GM19023 (cell line): ENCODE data around the gene CALHM3.
"Not testable (repeated sequence)": the region's sequence is repeated elsewhere in the genome, so short reads cannot be mapped to it uniquely, and the experiment has no call there.

Experiments used
- ATAC-seq: cut with Tn5 transposase; IDR thresholded peaks from one replicate; pipeline ENCODE4 v1.9.1; 2021; ENCODE audit warnings: mild to moderate bottlenecking, moderate library complexity; ENCODE audit not compliant: unreplicated experiment

The CALHM3 gene

GRCh38 chr10:103479135-103479534 is at the start of gene CALHM3:
TSS of gene CALHM3 (minus strand) at chr10:103479240. CDS start at chr10:103479032, 208 bp downstream.
- ATAC-seq = no peak

DNA sequence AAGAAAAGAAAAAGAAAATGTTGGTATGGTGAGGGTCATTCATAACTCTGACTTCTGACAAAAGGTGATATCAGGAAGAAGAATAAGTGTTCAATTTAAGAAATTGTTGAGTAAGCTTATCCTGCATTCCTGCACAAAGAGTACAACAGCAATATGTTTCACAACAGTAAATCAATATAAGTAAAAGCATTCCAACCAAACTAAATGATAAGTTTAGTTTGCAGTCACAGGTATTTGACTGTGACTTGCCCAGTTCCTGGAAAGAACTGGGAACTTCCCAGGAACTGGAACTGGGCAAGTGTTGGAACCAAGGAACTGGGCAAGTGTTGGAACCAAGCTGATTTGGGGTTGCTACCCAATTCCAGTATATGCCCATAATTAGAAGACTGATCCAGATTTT is 49.5 kb upstream of the CALHM3 start:
- no peak for ATAC-seq

DNA sequence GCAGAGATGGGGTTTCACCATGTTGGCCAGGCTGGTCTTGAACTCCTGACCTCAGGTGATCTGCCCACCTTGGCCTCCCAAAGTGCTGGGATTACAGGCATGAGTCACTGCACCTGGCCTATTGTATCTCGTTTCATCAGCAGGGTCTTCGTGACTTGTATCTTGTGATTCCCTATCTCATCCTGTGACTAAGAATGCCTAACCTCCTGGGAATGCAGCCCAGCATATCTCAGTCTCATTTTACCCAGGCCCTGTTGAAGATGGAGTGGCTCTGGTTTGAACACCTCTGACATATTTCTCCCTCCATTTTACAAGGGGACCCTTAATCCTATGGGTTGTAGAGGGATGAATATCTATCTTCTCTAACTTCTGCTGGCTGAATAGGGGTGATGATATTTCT is 48.4 kb upstream of the CALHM3 start:
- ATAC-seq = not testable (repeated sequence)

DNA sequence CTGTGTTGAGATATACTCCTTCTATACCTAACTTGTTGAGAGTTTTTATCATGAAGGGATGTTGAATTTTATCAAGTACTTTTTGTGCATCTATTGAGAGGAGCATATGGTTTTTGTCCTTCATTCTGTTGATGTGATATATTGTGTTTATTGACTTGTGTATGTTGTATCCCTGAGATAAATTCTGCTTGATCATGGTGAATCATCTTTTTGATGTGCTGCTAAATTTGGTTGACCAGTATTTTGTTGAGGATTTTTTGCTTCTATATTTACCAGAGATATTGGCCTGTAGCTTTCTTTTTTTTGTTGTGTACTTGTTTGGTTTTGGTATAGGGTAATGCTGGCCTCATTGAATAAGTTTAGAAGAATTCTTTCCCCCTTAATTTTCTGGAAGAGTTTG is 46.9 kb upstream of the CALHM3 start:
- ATAC-seq = no peak

- ATAC-seq = no peak
These were observed 44.6 kb upstream of the CALHM3 start for GRCh38 chr10:103523683-103524082.

GRCh38 chr10:103522006-103522405 is 43.0 kb upstream of the CALHM3 start:
- not testable (repeated sequence) for ATAC-seq

- ATAC-seq = no peak
These were observed 40.8 kb upstream of the CALHM3 start for GRCh38 chr10:103519798-103520197.

- no peak for ATAC-seq
These were observed 38.4 kb upstream of the CALHM3 start for GRCh38 chr10:103517234-103518085.

DNA sequence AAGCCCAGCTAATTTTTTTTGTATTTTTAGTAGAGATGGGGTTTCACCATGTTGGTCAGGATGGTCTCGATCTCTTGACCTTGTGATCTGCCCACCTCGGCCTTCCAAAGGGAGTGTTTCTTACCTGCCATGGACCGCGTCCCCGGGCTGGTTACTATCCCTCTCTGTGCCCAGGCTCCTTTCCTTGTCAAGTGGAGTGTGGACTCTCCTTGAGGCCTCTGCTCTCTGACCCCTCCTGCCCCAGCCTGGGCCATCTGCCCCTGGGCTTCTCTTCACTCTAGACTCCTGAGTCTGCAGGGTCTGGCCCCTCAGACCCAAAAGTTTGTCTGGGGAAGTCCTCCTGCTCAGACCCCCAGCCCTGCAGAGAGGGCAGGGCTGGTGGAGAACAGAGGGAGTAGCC is 35.2 kb upstream of the CALHM3 start:
- no peak for ATAC-seq

GRCh38 chr10:103513380-103514060 is 34.5 kb upstream of the CALHM3 start:
- ATAC-seq = no peak

DNA sequence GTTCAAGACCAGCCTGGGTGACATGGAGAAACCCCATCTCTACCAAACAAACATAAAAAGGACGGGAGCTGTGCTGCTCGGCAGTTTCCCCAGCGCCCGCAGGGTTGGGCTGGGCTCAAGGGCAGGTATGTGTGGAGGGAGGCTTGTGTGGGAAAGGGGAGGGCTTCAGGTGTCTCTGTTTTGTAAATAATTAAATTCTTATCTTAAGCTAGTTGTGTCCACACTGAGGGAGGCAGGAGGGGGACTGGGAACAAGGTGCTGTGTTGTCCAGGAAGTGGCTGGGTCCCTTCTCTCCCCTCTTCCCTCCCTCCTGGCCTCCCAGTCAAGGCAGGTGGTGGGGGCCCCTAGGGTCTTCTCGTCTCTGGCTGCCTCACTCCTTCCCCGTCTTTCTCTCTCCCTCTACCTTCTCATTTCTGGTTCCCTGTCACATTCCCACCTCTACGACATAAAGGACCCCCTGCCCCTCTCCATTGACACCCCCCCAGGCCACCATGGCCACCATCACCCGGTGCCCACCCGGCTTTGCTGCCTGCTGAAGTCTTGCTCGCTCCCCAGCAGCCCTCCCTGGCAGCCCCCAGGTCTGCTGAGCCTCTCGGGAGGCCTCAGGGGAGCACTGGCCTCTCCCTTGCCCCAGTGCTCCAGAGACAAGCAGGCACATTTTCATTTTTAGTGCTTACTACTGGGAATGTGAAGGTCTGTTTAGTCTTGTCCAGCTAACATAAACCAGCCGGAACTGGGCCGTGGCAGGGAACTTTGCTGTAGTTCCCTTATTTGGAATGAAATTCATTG is 33.7 kb upstream of the CALHM3 start:
- no peak for ATAC-seq

- no peak for ATAC-seq
These were observed 33.1 kb upstream of the CALHM3 start for GRCh38 chr10:103512166-103512565.

DNA sequence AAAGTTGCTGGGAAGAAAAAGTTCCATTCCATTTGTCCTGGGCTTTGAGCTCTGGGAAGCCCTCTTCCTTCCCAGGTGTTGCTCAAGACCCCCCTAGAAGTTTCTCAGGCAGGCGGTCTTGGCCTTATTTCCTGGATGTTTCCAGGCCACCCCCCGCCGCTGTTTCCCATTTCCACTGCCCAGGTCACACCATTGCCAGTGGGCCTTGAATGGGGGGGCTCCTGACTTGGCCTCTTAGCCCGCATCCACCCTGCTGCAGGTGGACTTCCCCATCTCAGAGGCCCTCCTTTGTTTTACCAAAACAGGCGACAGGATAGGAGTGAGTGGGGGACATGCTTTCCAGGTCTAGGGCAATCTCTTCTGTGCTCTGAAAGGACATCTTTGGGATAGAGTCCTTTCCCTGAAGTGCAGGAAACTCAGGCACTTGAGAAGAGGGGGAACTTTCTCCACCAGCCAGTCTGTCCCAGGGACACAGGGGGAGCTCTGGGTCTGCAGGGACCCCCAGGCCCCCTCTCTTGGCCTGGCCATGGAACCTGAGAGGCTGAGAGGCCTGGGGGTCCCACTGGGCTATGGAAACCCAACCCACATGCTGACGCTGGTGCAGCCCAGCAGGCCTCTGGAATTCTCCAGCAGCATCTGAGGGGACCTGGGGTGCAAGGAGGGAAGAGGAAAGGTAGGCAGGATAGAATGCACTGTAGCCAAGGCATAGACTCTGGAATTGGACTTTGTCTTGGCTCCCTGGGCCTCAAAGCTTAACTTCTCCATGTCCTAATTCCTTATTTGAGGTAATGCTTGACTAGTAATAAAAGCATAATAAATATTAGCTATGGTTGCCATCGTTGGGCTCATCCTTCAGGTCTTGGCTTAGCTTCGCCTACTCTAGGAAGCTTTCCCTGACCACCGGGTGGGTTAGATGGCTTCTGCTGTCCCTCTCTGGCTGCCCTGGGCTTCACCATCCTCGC is 32.0 kb upstream of the CALHM3 start:
- ATAC-seq = no peak

GRCh38 chr10:103510046-103510685 is 31.1 kb upstream of the CALHM3 start:
- ATAC-seq = no peak

DNA sequence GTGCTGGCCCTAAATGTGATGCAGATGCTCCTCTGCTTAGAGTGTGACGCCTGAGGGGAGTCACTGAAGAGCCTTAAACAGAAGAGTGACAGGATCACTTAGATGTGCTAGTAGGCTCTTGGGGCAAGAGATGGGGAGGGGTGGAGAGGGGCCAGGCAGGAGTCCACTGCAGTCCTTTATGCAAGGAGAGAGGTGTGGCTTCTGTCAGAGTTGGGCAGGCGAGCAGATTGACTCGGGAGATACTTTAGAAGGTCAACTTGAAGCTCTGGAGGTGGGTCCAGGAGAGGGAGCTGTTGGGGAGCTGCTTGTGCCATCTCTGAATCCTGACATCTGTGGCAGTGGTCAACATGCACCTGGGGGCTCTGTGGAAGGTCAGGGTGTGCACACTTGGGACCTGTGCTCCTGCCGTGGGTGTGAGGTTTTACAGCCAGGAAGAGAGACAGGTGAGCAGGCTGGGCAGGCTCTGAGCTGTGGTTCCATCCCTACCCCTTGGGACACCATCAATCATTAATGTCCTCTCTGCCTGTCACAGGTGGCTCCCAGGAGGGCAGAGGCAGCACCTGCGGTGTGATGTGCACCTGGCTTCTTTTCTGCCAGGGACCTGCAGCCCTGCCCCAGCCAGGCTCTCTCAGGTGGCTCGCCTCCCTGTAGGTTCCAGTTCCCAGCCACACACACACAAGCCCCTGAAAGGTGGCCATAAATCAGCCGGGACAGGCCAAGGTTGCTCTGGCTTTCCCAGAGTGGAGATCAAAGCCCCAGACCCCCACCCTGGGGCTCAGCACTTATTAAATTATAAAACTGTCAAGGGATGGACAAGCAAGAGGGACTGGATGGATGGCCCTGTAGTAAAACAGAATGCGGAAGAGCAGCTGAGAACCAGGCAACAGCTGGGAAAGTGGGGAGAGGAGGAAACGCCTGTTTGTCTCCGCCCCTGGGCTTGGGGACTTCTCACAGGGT is 28.5 kb upstream of the CALHM3 start:
- ATAC-seq = no peak

- ATAC-seq = no peak
These were observed 27.0 kb upstream of the CALHM3 start for GRCh38 chr10:103506061-103506460.

- ATAC-seq = no peak
These were observed 25.2 kb upstream of the CALHM3 start for GRCh38 chr10:103504181-103504783.

- not testable (repeated sequence) for ATAC-seq
These were observed 24.7 kb upstream of the CALHM3 start for GRCh38 chr10:103503777-103504176.
